ENCODE data around the gene PECR. TPM values are rescaled to one million over a fixed set of nuclear protein-coding genes. Genes with fewer than 3 reads are reported as not detected.

Gene PECR
- total and polyA plus RNA-seq, 2 of the 13 experiments (the other 11 are each of a cell fraction or from before 2014, with no cell fraction given): 151 to 153 TPM

DNA sequence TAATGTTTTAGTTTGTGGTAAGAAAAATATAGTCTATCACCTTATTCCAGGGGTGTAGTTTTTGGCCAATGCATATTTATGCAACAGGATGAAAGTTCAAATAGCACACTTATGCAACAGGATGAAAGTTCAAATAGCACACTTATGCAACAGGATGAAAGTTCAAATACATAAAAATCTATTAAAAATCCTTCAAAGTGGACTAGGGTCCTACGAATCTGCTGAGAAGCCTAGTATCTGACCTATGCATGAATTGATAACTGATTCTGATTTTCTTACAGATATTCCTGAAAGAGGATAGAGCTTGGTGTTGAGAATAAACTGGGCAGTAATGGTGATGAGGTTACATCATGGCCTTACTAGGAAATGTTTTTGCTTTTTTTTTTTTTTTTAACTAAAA is 2.8 kb downstream of the PECR start (continued):
- TF ChIP-seq, protein P1, sequence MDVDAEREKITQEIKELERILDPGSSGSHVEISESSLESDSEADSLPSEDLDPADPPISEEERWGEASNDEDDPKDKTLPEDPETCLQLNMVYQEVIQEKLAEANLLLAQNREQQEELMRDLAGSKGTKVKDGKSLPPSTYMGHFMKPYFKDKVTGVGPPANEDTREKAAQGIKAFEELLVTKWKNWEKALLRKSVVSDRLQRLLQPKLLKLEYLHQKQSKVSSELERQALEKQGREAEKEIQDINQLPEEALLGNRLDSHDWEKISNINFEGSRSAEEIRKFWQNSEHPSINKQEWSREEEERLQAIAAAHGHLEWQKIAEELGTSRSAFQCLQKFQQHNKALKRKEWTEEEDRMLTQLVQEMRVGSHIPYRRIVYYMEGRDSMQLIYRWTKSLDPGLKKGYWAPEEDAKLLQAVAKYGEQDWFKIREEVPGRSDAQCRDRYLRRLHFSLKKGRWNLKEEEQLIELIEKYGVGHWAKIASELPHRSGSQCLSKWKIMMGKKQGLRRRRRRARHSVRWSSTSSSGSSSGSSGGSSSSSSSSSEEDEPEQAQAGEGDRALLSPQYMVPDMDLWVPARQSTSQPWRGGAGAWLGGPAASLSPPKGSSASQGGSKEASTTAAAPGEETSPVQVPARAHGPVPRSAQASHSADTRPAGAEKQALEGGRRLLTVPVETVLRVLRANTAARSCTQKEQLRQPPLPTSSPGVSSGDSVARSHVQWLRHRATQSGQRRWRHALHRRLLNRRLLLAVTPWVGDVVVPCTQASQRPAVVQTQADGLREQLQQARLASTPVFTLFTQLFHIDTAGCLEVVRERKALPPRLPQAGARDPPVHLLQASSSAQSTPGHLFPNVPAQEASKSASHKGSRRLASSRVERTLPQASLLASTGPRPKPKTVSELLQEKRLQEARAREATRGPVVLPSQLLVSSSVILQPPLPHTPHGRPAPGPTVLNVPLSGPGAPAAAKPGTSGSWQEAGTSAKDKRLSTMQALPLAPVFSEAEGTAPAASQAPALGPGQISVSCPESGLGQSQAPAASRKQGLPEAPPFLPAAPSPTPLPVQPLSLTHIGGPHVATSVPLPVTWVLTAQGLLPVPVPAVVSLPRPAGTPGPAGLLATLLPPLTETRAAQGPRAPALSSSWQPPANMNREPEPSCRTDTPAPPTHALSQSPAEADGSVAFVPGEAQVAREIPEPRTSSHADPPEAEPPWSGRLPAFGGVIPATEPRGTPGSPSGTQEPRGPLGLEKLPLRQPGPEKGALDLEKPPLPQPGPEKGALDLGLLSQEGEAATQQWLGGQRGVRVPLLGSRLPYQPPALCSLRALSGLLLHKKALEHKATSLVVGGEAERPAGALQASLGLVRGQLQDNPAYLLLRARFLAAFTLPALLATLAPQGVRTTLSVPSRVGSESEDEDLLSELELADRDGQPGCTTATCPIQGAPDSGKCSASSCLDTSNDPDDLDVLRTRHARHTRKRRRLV (CRISPR knock-in tag; IDR thresholded peaks at IDR 0.05): peak; percentile 84
- TF ChIP-seq SMAD3 (CRISPR knock-in tag; IDR thresholded peaks at IDR 0.05) (peak; percentile 99), FOXJ3 (CRISPR knock-in tag; IDR thresholded peaks at IDR 0.05; ENCODE audit: borderline replicate concordance) (peak; percentile 94), ZFP37 (CRISPR knock-in tag; IDR thresholded peaks at IDR 0.05; ENCODE audit: borderline replicate concordance) (no peak), KLF6 (CRISPR knock-in tag; IDR thresholded peaks at IDR 0.05) (peak; percentile 83), CBX5 (CRISPR knock-in tag; IDR thresholded peaks at IDR 0.05; ENCODE audit: borderline replicate concordance) (no peak), GATA4 (IDR thresholded peaks at IDR 0.05; ENCODE audit: borderline replicate concordance, low read depth) (no peak), ZNF264 (CRISPR knock-in tag; IDR thresholded peaks at IDR 0.05) (peak; percentile 85), ZNF17 (CRISPR knock-in tag; IDR thresholded peaks at IDR 0.05) (no peak), HOXD1 (CRISPR knock-in tag; IDR thresholded peaks at IDR 0.05) (no peak), ZSCAN25 (CRISPR knock-in tag; IDR thresholded peaks at IDR 0.05) (0 out of 2 replicates have a peak, but pooled peaks have one; percentile 38)
- TF ChIP-seq, protein P2, sequence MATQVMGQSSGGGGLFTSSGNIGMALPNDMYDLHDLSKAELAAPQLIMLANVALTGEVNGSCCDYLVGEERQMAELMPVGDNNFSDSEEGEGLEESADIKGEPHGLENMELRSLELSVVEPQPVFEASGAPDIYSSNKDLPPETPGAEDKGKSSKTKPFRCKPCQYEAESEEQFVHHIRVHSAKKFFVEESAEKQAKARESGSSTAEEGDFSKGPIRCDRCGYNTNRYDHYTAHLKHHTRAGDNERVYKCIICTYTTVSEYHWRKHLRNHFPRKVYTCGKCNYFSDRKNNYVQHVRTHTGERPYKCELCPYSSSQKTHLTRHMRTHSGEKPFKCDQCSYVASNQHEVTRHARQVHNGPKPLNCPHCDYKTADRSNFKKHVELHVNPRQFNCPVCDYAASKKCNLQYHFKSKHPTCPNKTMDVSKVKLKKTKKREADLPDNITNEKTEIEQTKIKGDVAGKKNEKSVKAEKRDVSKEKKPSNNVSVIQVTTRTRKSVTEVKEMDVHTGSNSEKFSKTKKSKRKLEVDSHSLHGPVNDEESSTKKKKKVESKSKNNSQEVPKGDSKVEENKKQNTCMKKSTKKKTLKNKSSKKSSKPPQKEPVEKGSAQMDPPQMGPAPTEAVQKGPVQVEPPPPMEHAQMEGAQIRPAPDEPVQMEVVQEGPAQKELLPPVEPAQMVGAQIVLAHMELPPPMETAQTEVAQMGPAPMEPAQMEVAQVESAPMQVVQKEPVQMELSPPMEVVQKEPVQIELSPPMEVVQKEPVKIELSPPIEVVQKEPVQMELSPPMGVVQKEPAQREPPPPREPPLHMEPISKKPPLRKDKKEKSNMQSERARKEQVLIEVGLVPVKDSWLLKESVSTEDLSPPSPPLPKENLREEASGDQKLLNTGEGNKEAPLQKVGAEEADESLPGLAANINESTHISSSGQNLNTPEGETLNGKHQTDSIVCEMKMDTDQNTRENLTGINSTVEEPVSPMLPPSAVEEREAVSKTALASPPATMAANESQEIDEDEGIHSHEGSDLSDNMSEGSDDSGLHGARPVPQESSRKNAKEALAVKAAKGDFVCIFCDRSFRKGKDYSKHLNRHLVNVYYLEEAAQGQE (IDR thresholded peaks at IDR 0.05; ENCODE audit: borderline replicate concordance in 1 of 2, low read depth in 1 of 2, low read length in 2 of 2): peak in 1 of 2 experiments; percentile 57; a peak in 1 of 4 replicates
- TF ChIP-seq, protein P3, sequence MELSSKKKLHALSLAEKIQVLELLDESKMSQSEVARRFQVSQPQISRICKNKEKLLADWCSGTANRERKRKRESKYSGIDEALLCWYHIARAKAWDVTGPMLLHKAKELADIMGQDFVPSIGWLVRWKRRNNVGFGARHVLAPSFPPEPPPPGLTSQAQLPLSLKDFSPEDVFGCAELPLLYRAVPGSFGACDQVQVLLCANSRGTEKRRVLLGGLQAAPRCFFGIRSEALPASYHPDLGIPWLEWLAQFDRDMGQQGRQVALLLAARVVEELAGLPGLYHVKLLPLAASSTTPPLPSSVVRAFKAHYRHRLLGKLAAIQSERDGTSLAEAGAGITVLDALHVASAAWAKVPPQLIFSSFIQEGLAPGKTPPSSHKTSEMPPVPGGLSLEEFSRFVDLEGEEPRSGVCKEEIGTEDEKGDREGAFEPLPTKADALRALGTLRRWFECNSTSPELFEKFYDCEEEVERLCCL (CRISPR knock-in tag; IDR thresholded peaks at IDR 0.05; ENCODE audit: borderline replicate concordance): 0 out of 2 replicates have a peak, but pooled peaks have one; percentile 35
- TF ChIP-seq, protein P4, sequence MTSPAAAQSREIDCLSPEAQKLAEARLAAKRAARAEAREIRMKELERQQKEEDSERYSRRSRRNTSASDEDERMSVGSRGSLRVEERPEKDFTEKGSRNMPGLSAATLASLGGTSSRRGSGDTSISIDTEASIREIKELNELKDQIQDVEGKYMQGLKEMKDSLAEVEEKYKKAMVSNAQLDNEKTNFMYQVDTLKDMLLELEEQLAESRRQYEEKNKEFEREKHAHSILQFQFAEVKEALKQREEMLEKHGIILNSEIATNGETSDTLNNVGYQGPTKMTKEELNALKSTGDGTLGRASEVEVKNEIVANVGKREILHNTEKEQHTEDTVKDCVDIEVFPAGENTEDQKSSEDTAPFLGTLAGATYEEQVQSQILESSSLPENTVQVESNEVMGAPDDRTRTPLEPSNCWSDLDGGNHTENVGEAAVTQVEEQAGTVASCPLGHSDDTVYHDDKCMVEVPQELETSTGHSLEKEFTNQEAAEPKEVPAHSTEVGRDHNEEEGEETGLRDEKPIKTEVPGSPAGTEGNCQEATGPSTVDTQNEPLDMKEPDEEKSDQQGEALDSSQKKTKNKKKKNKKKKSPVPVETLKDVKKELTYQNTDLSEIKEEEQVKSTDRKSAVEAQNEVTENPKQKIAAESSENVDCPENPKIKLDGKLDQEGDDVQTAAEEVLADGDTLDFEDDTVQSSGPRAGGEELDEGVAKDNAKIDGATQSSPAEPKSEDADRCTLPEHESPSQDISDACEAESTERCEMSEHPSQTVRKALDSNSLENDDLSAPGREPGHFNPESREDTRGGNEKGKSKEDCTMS (CRISPR knock-in tag; conservative IDR thresholded peaks at IDR 0.05): peak; percentile 87; the same call in 1 of the 2 replicates
- TF ChIP-seq, protein P5, sequence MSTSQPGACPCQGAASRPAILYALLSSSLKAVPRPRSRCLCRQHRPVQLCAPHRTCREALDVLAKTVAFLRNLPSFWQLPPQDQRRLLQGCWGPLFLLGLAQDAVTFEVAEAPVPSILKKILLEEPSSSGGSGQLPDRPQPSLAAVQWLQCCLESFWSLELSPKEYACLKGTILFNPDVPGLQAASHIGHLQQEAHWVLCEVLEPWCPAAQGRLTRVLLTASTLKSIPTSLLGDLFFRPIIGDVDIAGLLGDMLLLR (CRISPR knock-in tag; IDR thresholded peaks at IDR 0.05): no peak
